ENCODE data around the gene GCNT1. TPM values are rescaled to one million over a fixed set of nuclear protein-coding genes. Genes with fewer than 3 reads are reported as not detected.

Gene GCNT1
- total and polyA plus RNA-seq, 2 experiments from 2014 or later, result 0.22 to 0.66 TPM

- Histone ChIP-seq H3K4me1 (ENCODE audit: low read depth) (no peaks in the 10 kb centered on the region), H3K9me3 (ENCODE audit: low read depth) (no peaks in the 10 kb centered on the region), H3K4me3 (no peak overlapping the region), H3K36me3 (no peaks in the 10 kb centered on the region), H3K27ac (no peak overlapping the region), H3K27me3 (no peaks in the 10 kb centered on the region)
- no peak for TF ChIP-seq CTCF (IDR thresholded peaks at IDR 0.05; ENCODE audit: low read depth, low read length)
- DNase-seq (ENCODE audit: low read depth in 1 of 2, low spot score in 1 of 2), result no peak
Observed at GRCh38 chr9:76448501-76448900, 10.5 kb upstream of the GCNT1 start.

GRCh38 chr9:76451234-76451633, 7.7 kb upstream of the GCNT1 start:
- DNase-seq (ENCODE audit: low read depth in 1 of 2, low spot score in 1 of 2), result peak in 1 of 2 donors; percentile 83
- H3K4me1 ChIP-seq (ENCODE audit: low read depth), result peaks cover 1% of the 10 kb centered on the region
- no peak overlapping the region for H3K4me3 ChIP-seq
- no peak for TF ChIP-seq CTCF (IDR thresholded peaks at IDR 0.05; ENCODE audit: low read depth, low read length)
- no peaks in the 10 kb centered on the region for H3K9me3 ChIP-seq (ENCODE audit: low read depth)
- H3K36me3 ChIP-seq, result no peaks in the 10 kb centered on the region
- no peak overlapping the region for H3K27ac ChIP-seq
- H3K27me3 ChIP-seq, result no peaks in the 10 kb centered on the region

GRCh38 chr9:76452839-76453238, 6.1 kb upstream of the GCNT1 start:
- TF ChIP-seq CTCF (IDR thresholded peaks at IDR 0.05; ENCODE audit: low read depth, low read length), result no peak
- H3K27ac ChIP-seq, result no peak overlapping the region
- no peaks in the 10 kb centered on the region for H3K27me3 ChIP-seq
- peaks cover 5% of the 10 kb centered on the region for H3K4me1 ChIP-seq (ENCODE audit: low read depth)
- no peak for DNase-seq (ENCODE audit: low read depth in 1 of 2, low spot score in 1 of 2)
- no peaks in the 10 kb centered on the region for H3K9me3 ChIP-seq (ENCODE audit: low read depth)
- H3K4me3 ChIP-seq, result no peak overlapping the region
- H3K36me3 ChIP-seq, result no peaks in the 10 kb centered on the region

GRCh38 chr9:76453785-76454184, 5.2 kb upstream of the GCNT1 start:
- Histone ChIP-seq H3K9me3 (ENCODE audit: low read depth) (no peaks in the 10 kb centered on the region), H3K27me3 (no peaks in the 10 kb centered on the region), H3K4me1 (ENCODE audit: low read depth) (peaks cover 5% of the 10 kb centered on the region), H3K4me3 (no peak overlapping the region), H3K27ac (no peak overlapping the region), H3K36me3 (no peaks in the 10 kb centered on the region)
- no peak for TF ChIP-seq CTCF (IDR thresholded peaks at IDR 0.05; ENCODE audit: low read depth, low read length)
- DNase-seq (ENCODE audit: low read depth in 1 of 2, low spot score in 1 of 2), result peak in 1 of 2 donors; percentile 86

GRCh38 chr9:76454311-76454710, 4.7 kb upstream of the GCNT1 start:
- H3K4me1 ChIP-seq (ENCODE audit: low read depth), result peaks cover 5% of the 10 kb centered on the region
- H3K27me3 ChIP-seq, result no peaks in the 10 kb centered on the region
- H3K36me3 ChIP-seq, result no peaks in the 10 kb centered on the region
- no peak for TF ChIP-seq CTCF (IDR thresholded peaks at IDR 0.05; ENCODE audit: low read depth, low read length)
- no peak for DNase-seq (ENCODE audit: low read depth in 1 of 2, low spot score in 1 of 2)
- no peak overlapping the region for H3K27ac ChIP-seq
- H3K9me3 ChIP-seq (ENCODE audit: low read depth), result no peaks in the 10 kb centered on the region
- no peak overlapping the region for H3K4me3 ChIP-seq

Measured in cardiac muscle cell (in vitro differentiated cells and primary cell).